T-helper 9 cell (primary cell): ENCODE measurements around the gene SLC19A1.

Experiments
- DNase-seq: peaks from one replicate; pipeline ENCODE4 v3.0.0-alpha.2; 2020

The SLC19A1 gene

GRCh38 chr21:45450423-45451090, 91.7 kb downstream of the SLC19A1 start:
- DNase-seq, result no peak

- no peak for DNase-seq
Observed at GRCh38 chr21:45449658-45450422, 92.4 kb downstream of the SLC19A1 start.

GRCh38 chr21:45448810-45449657, 93.2 kb downstream of the SLC19A1 start:
- DNase-seq, result no peak

DNA sequence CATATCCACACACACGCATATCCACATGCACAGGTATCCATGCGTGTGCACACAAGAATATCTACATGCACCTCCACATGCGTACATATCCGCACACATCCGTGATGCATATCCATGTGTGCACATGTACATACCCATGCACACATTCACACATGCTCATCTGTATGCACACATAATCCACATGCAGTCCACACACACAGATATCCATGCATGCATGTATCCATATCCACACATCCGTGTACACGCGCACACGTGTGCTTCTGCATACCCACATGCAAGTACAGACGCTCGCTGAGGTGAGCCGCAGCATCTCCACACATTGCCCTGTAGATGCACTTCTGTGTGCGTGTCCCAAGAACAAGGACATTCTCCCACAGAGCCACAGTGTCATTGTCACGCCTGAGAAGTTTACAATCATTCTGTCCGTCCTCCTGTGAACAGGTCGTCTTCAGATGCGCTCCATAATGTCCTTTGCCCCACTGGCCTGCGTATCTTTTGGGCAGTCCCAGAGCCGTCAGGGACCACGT, 93.9 kb downstream of the SLC19A1 start:
- no peak for DNase-seq
